Glomerular endothelial cell (primary cell): ENCODE results near the gene MCEMP1. TPM values are rescaled to one million over a fixed set of nuclear protein-coding genes. Genes with fewer than 3 reads are reported as not detected.

Experiments used
- DNase-seq: peaks from one replicate; pipeline ENCODE4 v3.0.0-alpha.2; 2011; ENCODE audit warnings: low read depth, low spot score; ENCODE audit errors: extremely low read depth
- total RNA-seq: library from RNA; depleted of rRNA; stranded (reverse); fragments of >200 nt; gene quantifications from 2 replicates; pipeline ENCODE4 v1.2.3, GENCODE V29; 2015

Gene MCEMP1
- total RNA-seq, 1 donor from 2014 or later, result not detected

GRCh38 chr19:7670150-7670783 is 6.6 kb upstream of the MCEMP1 start:
- no peak for DNase-seq

- no peak for DNase-seq
Observed at GRCh38 chr19:7670790-7671189, 6.1 kb upstream of the MCEMP1 start.

GRCh38 chr19:7672522-7672921 is 4.4 kb upstream of the MCEMP1 start:
- no peak for DNase-seq

- no peak for DNase-seq
Observed at GRCh38 chr19:7674010-7675005, 2.6 kb upstream of the MCEMP1 start.

- no peak for DNase-seq
Observed at GRCh38 chr19:7676376-7676775, 514 bp upstream of the MCEMP1 start.

- no peak for DNase-seq
Observed at GRCh38 chr19:7677669-7678311, 900 bp downstream of the MCEMP1 start.

GRCh38 chr19:7678971-7679751 is 2.3 kb downstream of the MCEMP1 start:
- DNase-seq, result no peak

GRCh38 chr19:7679771-7680605 is 3.1 kb downstream of the MCEMP1 start:
- no peak for DNase-seq

- DNase-seq, result no peak
Observed at GRCh38 chr19:7680606-7681339, 3.9 kb downstream of the MCEMP1 start, which contains the start of gene TRAPPC5. Gene TRAPPC5 (plus strand): TSS chr19:7680833. CDS start chr19:7682254, 1,421 bp downstream.

- no peak for DNase-seq
Observed at GRCh38 chr19:7681340-7682174, 4.7 kb downstream of the MCEMP1 start.

GRCh38 chr19:7682175-7682855 is 5.4 kb downstream of the MCEMP1 start:
- DNase-seq, result no peak

GRCh38 chr19:7685546-7686445 is 8.9 kb downstream of the MCEMP1 start:
- no peak for DNase-seq

- no peak for DNase-seq
Observed at GRCh38 chr19:7687177-7687576, 10.3 kb downstream of the MCEMP1 start.

GRCh38 chr19:7689165-7689564 is 12.3 kb downstream of the MCEMP1 start:
- DNase-seq, result no peak

- no peak for DNase-seq
Observed at GRCh38 chr19:7690779-7691258, 13.9 kb downstream of the MCEMP1 start.

- DNase-seq, result no peak
Observed at GRCh38 chr19:7691497-7691896, 14.6 kb downstream of the MCEMP1 start.
